LNCaP clone FGC (cell line): Measurements from ENCODE around the gene KLK3.
"Not testable (repeated sequence)": the region's sequence is repeated elsewhere in the genome, so short reads cannot be mapped to it uniquely, and the experiment has no call there.

Source experiments
- DNase-seq: peaks from one replicate; pipeline ENCODE4 v3.0.0-alpha.2; 2011; ENCODE audit warnings: low read depth
- H3K4me3 ChIP-seq: 2 replicates; pipeline ENCODE4 v1.5.1; 2011; ENCODE audit warnings: mild to moderate bottlenecking, low read depth, low read length, control low read depth
- TF ChIP-seq, protein P1 (sequence below): IDR thresholded peaks from 2 replicates; pipeline ENCODE4 v1.5.1; 2012; ENCODE audit warnings: mild to moderate bottlenecking; ENCODE audit not compliant: control insufficient read depth, insufficient read depth; ENCODE audit errors: extremely low read depth

KLK3 gene

GRCh38 chr19:50891253-50891625 is 36.5 kb downstream of the KLK3 start:
- TF ChIP-seq, protein P1, sequence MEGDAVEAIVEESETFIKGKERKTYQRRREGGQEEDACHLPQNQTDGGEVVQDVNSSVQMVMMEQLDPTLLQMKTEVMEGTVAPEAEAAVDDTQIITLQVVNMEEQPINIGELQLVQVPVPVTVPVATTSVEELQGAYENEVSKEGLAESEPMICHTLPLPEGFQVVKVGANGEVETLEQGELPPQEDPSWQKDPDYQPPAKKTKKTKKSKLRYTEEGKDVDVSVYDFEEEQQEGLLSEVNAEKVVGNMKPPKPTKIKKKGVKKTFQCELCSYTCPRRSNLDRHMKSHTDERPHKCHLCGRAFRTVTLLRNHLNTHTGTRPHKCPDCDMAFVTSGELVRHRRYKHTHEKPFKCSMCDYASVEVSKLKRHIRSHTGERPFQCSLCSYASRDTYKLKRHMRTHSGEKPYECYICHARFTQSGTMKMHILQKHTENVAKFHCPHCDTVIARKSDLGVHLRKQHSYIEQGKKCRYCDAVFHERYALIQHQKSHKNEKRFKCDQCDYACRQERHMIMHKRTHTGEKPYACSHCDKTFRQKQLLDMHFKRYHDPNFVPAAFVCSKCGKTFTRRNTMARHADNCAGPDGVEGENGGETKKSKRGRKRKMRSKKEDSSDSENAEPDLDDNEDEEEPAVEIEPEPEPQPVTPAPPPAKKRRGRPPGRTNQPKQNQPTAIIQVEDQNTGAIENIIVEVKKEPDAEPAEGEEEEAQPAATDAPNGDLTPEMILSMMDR: no peak
- no peak for DNase-seq
- H3K4me3 ChIP-seq: no peak overlapping the region

GRCh38 chr19:50893047-50893736 is 38.5 kb downstream of the KLK3 start:
- DNase-seq: no peak
- H3K4me3 ChIP-seq: no peak overlapping the region
- TF ChIP-seq, protein P1: no peak

- no peak overlapping the region for H3K4me3 ChIP-seq
- TF ChIP-seq, protein P1: no peak
- no peak for DNase-seq
Observed at GRCh38 chr19:50894478-50895356, 40.0 kb downstream of the KLK3 start.

GRCh38 chr19:50896089-50896590 is 41.4 kb downstream of the KLK3 start:
- not testable (repeated sequence) for H3K4me3 ChIP-seq, DNase-seq

DNA sequence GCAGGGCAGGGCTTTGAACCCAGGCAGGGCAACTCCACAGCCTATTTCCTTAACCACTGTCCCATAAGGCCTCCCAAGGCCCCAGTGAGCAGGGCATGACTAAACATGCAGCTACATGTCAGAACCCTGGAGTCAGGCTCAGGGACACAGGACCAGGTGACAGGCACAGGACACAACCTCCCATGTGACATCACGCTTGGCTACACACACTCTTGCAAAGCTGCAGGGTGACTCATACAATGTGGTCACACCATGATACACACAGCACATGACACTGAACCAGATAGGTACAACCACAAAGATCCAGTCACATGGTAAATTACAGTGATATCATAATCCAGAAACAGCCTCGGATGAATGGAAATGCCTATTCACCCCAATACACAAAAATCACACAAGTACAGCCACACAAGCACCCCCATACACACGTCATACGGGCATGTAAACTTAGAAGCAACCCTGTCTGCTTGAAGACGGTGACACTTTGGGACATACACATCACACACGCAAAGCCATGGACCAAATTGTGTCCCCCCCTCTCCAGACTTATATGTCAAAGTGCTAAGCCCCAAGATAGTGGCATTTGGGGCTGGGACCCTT is 42.0 kb downstream of the KLK3 start:
- DNase-seq: peak; percentile 85
- TF ChIP-seq, protein P1: no peak
- no peak overlapping the region for H3K4me3 ChIP-seq

GRCh38 chr19:50897191-50897607 is 42.5 kb downstream of the KLK3 start:
- no peak for DNase-seq
- TF ChIP-seq, protein P1: no peak
- no peak overlapping the region for H3K4me3 ChIP-seq

DNA sequence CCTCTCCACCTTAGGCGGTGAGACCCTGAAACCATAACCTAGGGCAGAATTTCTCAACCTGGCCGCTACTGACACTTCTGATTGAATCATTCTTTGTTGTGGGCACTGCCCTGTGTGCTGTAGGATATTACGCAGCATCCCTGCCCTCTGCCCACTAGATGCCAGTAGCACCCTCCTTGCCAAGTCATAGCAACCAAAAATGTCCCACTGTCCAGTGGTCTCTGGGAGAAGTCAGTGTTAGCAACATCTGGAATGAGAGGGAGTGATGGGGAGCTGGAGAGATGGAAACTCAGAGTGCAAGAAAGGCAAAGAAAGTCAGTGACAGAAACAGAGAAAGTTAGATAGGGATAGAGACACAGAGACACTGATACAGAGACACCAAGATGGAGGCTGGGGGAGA is 42.9 kb downstream of the KLK3 start:
- no peak for DNase-seq
- H3K4me3 ChIP-seq: no peak overlapping the region
- TF ChIP-seq, protein P1: no peak
